Uterus (tissue), 2 donors: Measurements from ENCODE around the gene DDR2.
"Not testable (repeated sequence)": the region's sequence is repeated elsewhere in the genome, so short reads cannot be mapped to it uniquely, and the experiment has no call there.

Source experiments
- POLR2A ChIP-seq, 2 donors: fragments of 450-650 bp; IDR thresholded peaks; one replicate each; pipeline ENCODE4 v1.6.1; 2016; ENCODE audit warnings: antibody characterized with exemption in 2 of 2, mild to moderate bottlenecking in 1 of 2, moderate library complexity in 1 of 2
- TF ChIP-seq, protein P1 (sequence below), 4 experiments: fragments of 200-600 bp in 2 of 4; fragments of 450-650 bp in 2 of 4; sonication (generic) in 2 of 4; IDR thresholded peaks; one replicate each; pipeline ENCODE4 v1.5.1; 2016 to 2019; ENCODE audit warnings: antibody characterized with exemption in 4 of 4, mild to moderate bottlenecking in 2 of 4, moderate library complexity in 1 of 4

DNA sequence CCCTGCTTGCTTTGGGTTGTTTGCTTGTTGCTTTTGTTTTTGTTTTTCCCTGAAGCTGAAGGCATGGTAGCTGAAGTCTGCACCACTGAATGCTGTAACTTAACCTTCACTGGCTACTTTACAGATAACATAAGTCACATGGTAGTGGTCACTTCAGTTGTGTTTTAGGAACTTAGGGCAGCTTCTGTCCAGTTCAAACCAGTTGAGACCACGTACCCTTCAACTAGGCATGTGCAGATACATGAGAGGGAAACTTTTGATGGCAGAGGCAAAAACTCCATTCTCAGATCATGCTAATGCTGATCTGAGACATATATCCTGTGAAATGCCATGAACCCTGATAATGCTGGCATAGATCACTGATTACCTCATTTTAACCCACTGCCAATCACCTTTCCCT is 186.4 kb downstream of the DDR2 start:
- TF ChIP-seq, protein P1, sequence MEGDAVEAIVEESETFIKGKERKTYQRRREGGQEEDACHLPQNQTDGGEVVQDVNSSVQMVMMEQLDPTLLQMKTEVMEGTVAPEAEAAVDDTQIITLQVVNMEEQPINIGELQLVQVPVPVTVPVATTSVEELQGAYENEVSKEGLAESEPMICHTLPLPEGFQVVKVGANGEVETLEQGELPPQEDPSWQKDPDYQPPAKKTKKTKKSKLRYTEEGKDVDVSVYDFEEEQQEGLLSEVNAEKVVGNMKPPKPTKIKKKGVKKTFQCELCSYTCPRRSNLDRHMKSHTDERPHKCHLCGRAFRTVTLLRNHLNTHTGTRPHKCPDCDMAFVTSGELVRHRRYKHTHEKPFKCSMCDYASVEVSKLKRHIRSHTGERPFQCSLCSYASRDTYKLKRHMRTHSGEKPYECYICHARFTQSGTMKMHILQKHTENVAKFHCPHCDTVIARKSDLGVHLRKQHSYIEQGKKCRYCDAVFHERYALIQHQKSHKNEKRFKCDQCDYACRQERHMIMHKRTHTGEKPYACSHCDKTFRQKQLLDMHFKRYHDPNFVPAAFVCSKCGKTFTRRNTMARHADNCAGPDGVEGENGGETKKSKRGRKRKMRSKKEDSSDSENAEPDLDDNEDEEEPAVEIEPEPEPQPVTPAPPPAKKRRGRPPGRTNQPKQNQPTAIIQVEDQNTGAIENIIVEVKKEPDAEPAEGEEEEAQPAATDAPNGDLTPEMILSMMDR (IDR thresholded peaks at IDR 0.05), result not testable (repeated sequence)
- TF ChIP-seq POLR2A (IDR thresholded peaks at IDR 0.05), result not testable (repeated sequence)
